ENCODE measurements around the gene TBC1D19. TPM values are rescaled to one million over a fixed set of nuclear protein-coding genes. Genes with fewer than 3 reads are reported as not detected.

The TBC1D19 gene
- total and polyA plus RNA-seq, 9 of the 15 experiments (the other 6 are each of a cell fraction or from before 2014, with no cell fraction given), result 0.73 to 5.6 (median 3.7) TPM

GRCh38 chr4:26594778-26595177 lies 10.9 kb downstream of the TBC1D19 start (continued):
- no peak for TF ChIP-seq ARID4B (CRISPR knock-in tag; IDR thresholded peaks at IDR 0.05)
- TF ChIP-seq FOXJ2 (tag; IDR thresholded peaks at IDR 0.05), result no peak

- H3K79me2 ChIP-seq (ENCODE audit: control insufficient read depth, insufficient read depth, low read length), result no peaks in the 10 kb centered on the region
- no peaks in the 10 kb centered on the region for H4K20me1 ChIP-seq (replicated peaks; ENCODE audit: control insufficient read depth, insufficient read depth, low read length)
- H3K9me1 ChIP-seq (ENCODE audit: control insufficient read depth, insufficient read depth, low read length), result no peaks in the 10 kb centered on the region
- H3K4me1 ChIP-seq (replicated peaks in 1 of 2; ENCODE audit: control insufficient read depth in 2 of 2, insufficient read depth in 2 of 2, low read length in 2 of 2), result no peaks in the 10 kb centered on the region
- no peak for ATAC-seq
- H3K27me3 ChIP-seq (ENCODE audit: control insufficient read depth in 2 of 2, insufficient read depth in 2 of 2, low read length in 2 of 2), result no peaks in the 10 kb centered on the region
- ChIA-PET POLR2A (interaction anchor here (3.1 kb wide), 1 partner anchor 13 kb away, joined by 9 read pairs; the partner anchor contains the start of gene TBC1D19), CTCF (ENCODE audit: low intra/inter-chr PET ratio) (no interaction called here)
- in situ Hi-C loops (cut with MboI), result no loop called here
- no peak overlapping the region for H3K27ac ChIP-seq (ENCODE audit: extremely low read depth, low read depth, low read length)
- DNase-seq (ENCODE audit: extremely low read depth in 1 of 4, low spot score in 3 of 4), result no peak
- WGBS (ENCODE audit: insufficient coverage, low coverage, missing lambda C conversion rate), result 32% methylated on average over 1 of the region's 1 CpG
- peak; percentile 49 for FAIRE-seq
- TF ChIP-seq THRB (CRISPR knock-in tag; conservative IDR thresholded peaks at IDR 0.05), result no peak
- TF ChIP-seq ELF4 (CRISPR knock-in tag; IDR thresholded peaks at IDR 0.05), result no peak
- TF ChIP-seq C11orf30 (IDR thresholded peaks at IDR 0.05; ENCODE audit: low read depth), result no peak
- no peak for TF ChIP-seq HLTF (IDR thresholded peaks at IDR 0.05)
- no peak for TF ChIP-seq TCF7L2 (IDR thresholded peaks at IDR 0.05; ENCODE audit: low read depth, low read length)
- no peak for TF ChIP-seq RBM14 (IDR thresholded peaks at IDR 0.05; ENCODE audit: borderline replicate concordance, insufficient read depth, low read depth, low read length)
- TF ChIP-seq HINFP (tag; conservative IDR thresholded peaks at IDR 0.05; ENCODE audit: low read depth), result no peak
- no peak for TF ChIP-seq NR1H2 (CRISPR knock-in tag; IDR thresholded peaks at IDR 0.05)
- TF ChIP-seq ADNP (tag; IDR thresholded peaks at IDR 0.05), result no peak
- no peak for TF ChIP-seq PHTF2 (CRISPR knock-in tag; IDR thresholded peaks at IDR 0.05)
- TF ChIP-seq SIRT6 (IDR thresholded peaks at IDR 0.05; ENCODE audit: low read depth, low read length), result no peak
- no peak for TF ChIP-seq ZC3H8 (IDR thresholded peaks at IDR 0.05)
- no TSS peak for BruUV-seq (replicated peaks)
- no peak overlapping the region for H2AFZ ChIP-seq (ENCODE audit: low read depth, low read length)
- no peak overlapping the region for H3K4me3 ChIP-seq
- H3K9ac ChIP-seq (ENCODE audit: insufficient read depth in 1 of 2, low read depth in 2 of 2, low read length in 2 of 2), result no peak overlapping the region
- H3K36me3 ChIP-seq (ENCODE audit: control insufficient read depth, insufficient read depth, low read length), result no peaks in the 10 kb centered on the region
- no peaks in the 10 kb centered on the region for H3K9me3 ChIP-seq (replicated peaks; ENCODE audit: control insufficient read depth, insufficient read depth, low read depth, low read length)
- H3K4me2 ChIP-seq (ENCODE audit: insufficient read depth, low read length), result no peak overlapping the region
- intact Hi-C loops (cut with micrococcal nuclease), result no loop called here
Measured at GRCh38 chr4:26596843-26597242, 13.0 kb downstream of the TBC1D19 start.
